ENCODE data around the gene RALGAPA1.

Gene RALGAPA1

GRCh38 chr14:35553808-35554207, 255.3 kb downstream of the RALGAPA1 start:
- Histone ChIP-seq H3K36me3 (ENCODE audit: control insufficient read depth, low read depth, low read length) (no peaks in the 10 kb centered on the region), H3K4me1 (ENCODE audit: control insufficient read depth, low read depth, low read length) (peaks cover 20% of the 10 kb centered on the region), H3K4me3 (ENCODE audit: low read length) (no peak overlapping the region), H3K27ac (ENCODE audit: low read length) (no peak overlapping the region), H3K27me3 (ENCODE audit: control insufficient read depth, insufficient read depth, low read length) (no peaks in the 10 kb centered on the region), H3K9ac (ENCODE audit: low read length) (no peak overlapping the region), H3K9me3 (ENCODE audit: control insufficient read depth, low read depth, low read length) (no peaks in the 10 kb centered on the region)

- Histone ChIP-seq H3K27ac (ENCODE audit: low read length) (no peak overlapping the region), H3K4me1 (ENCODE audit: control insufficient read depth, low read depth, low read length) (peaks cover 6% of the 10 kb centered on the region), H3K36me3 (ENCODE audit: control insufficient read depth, low read depth, low read length) (no peaks in the 10 kb centered on the region), H3K4me3 (ENCODE audit: low read length) (no peak overlapping the region), H3K9me3 (ENCODE audit: control insufficient read depth, low read depth, low read length) (no peaks in the 10 kb centered on the region), H3K9ac (ENCODE audit: low read length) (no peak overlapping the region), H3K27me3 (ENCODE audit: control insufficient read depth, insufficient read depth, low read length) (no peaks in the 10 kb centered on the region)
Measured at GRCh38 chr14:35551081-35551480, 258.0 kb downstream of the RALGAPA1 start.

GRCh38 chr14:35549551-35549950, 259.5 kb downstream of the RALGAPA1 start:
- Histone ChIP-seq H3K9me3 (ENCODE audit: control insufficient read depth, low read depth, low read length) (no peaks in the 10 kb centered on the region), H3K27me3 (ENCODE audit: control insufficient read depth, insufficient read depth, low read length) (no peaks in the 10 kb centered on the region), H3K36me3 (ENCODE audit: control insufficient read depth, low read depth, low read length) (no peaks in the 10 kb centered on the region), H3K4me1 (ENCODE audit: control insufficient read depth, low read depth, low read length) (peaks cover 6% of the 10 kb centered on the region), H3K9ac (ENCODE audit: low read length) (no peak overlapping the region), H3K27ac (ENCODE audit: low read length) (no peak overlapping the region), H3K4me3 (ENCODE audit: low read length) (no peak overlapping the region)

GRCh38 chr14:35543006-35543405, 266.1 kb downstream of the RALGAPA1 start:
- no peaks in the 10 kb centered on the region for H3K27me3 ChIP-seq (ENCODE audit: control insufficient read depth, insufficient read depth, low read length)
- H3K9me3 ChIP-seq (ENCODE audit: control insufficient read depth, low read depth, low read length): no peaks in the 10 kb centered on the region
- H3K36me3 ChIP-seq (ENCODE audit: control insufficient read depth, low read depth, low read length): no peaks in the 10 kb centered on the region
- H3K4me1 ChIP-seq (ENCODE audit: control insufficient read depth, low read depth, low read length): no peaks in the 10 kb centered on the region
- no peak overlapping the region for H3K9ac ChIP-seq (ENCODE audit: low read length)
- H3K27ac ChIP-seq (ENCODE audit: low read length): no peak overlapping the region
- no peak overlapping the region for H3K4me3 ChIP-seq (ENCODE audit: low read length)

- peaks cover 27% of the 10 kb centered on the region for H3K27me3 ChIP-seq (ENCODE audit: control insufficient read depth, insufficient read depth, low read length)
- H3K9me3 ChIP-seq (ENCODE audit: control insufficient read depth, low read depth, low read length): no peaks in the 10 kb centered on the region
- H3K36me3 ChIP-seq (ENCODE audit: control insufficient read depth, low read depth, low read length): no peaks in the 10 kb centered on the region
- H3K27ac ChIP-seq (ENCODE audit: low read length): no peak overlapping the region
- H3K9ac ChIP-seq (ENCODE audit: low read length): no peak overlapping the region
- no peak overlapping the region for H3K4me3 ChIP-seq (ENCODE audit: low read length)
- no peaks in the 10 kb centered on the region for H3K4me1 ChIP-seq (ENCODE audit: control insufficient read depth, low read depth, low read length)
Measured at GRCh38 chr14:35539969-35540368, 269.1 kb downstream of the RALGAPA1 start.

GRCh38 chr14:35535483-35536112, 273.5 kb downstream of the RALGAPA1 start:
- Histone ChIP-seq H3K4me3 (ENCODE audit: low read length) (peak overlapping the region; percentile 75), H3K4me1 (ENCODE audit: control insufficient read depth, low read depth, low read length) (peaks cover 4% of the 10 kb centered on the region), H3K9ac (ENCODE audit: low read length) (no peak overlapping the region), H3K9me3 (ENCODE audit: control insufficient read depth, low read depth, low read length) (no peaks in the 10 kb centered on the region), H3K36me3 (ENCODE audit: control insufficient read depth, low read depth, low read length) (no peaks in the 10 kb centered on the region), H3K27ac (ENCODE audit: low read length) (no peak overlapping the region), H3K27me3 (ENCODE audit: control insufficient read depth, insufficient read depth, low read length) (peaks cover 69% of the 10 kb centered on the region)

- Histone ChIP-seq H3K9me3 (ENCODE audit: control insufficient read depth, low read depth, low read length) (no peaks in the 10 kb centered on the region), H3K4me1 (ENCODE audit: control insufficient read depth, low read depth, low read length) (peaks cover 4% of the 10 kb centered on the region), H3K36me3 (ENCODE audit: control insufficient read depth, low read depth, low read length) (no peaks in the 10 kb centered on the region), H3K4me3 (ENCODE audit: low read length) (peak overlapping the region; percentile 75), H3K27ac (ENCODE audit: low read length) (no peak overlapping the region), H3K27me3 (ENCODE audit: control insufficient read depth, insufficient read depth, low read length) (peaks cover 75% of the 10 kb centered on the region), H3K9ac (ENCODE audit: low read length) (no peak overlapping the region)
Measured at GRCh38 chr14:35534873-35535482, 274.1 kb downstream of the RALGAPA1 start.

GRCh38 chr14:35534208-35534872, 274.8 kb downstream of the RALGAPA1 start:
- no peak overlapping the region for H3K9ac ChIP-seq (ENCODE audit: low read length)

GRCh38 chr14:35533357-35534207, 275.5 kb downstream of the RALGAPA1 start, which contains the start of gene INSM2:
Gene INSM2, plus strand, starts transcription at chr14:35534164. Its CDS starts 89 bp downstream, at chr14:35534253.
- H3K9me3 ChIP-seq (ENCODE audit: control insufficient read depth, low read depth, low read length): no peaks in the 10 kb centered on the region
- peaks cover 4% of the 10 kb centered on the region for H3K4me1 ChIP-seq (ENCODE audit: control insufficient read depth, low read depth, low read length)
- peaks cover 86% of the 10 kb centered on the region for H3K27me3 ChIP-seq (ENCODE audit: control insufficient read depth, insufficient read depth, low read length)
- no peak within 1 kb of the TSS for H3K27ac ChIP-seq (ENCODE audit: low read length)
- no peaks in the 10 kb centered on the region for H3K36me3 ChIP-seq (ENCODE audit: control insufficient read depth, low read depth, low read length)
- peak within 1 kb of the TSS; percentile 75 for H3K4me3 ChIP-seq (ENCODE audit: low read length)
- no peak within 1 kb of the TSS for H3K9ac ChIP-seq (ENCODE audit: low read length)

More at GRCh38 chr14:35534208-35534872, 274.8 kb downstream of the RALGAPA1 start:
- Histone ChIP-seq H3K36me3 (ENCODE audit: control insufficient read depth, low read depth, low read length) (no peaks in the 10 kb centered on the region), H3K4me3 (ENCODE audit: low read length) (peak overlapping the region; percentile 75), H3K27me3 (ENCODE audit: control insufficient read depth, insufficient read depth, low read length) (peaks cover 82% of the 10 kb centered on the region), H3K27ac (ENCODE audit: low read length) (no peak overlapping the region), H3K4me1 (ENCODE audit: control insufficient read depth, low read depth, low read length) (peaks cover 4% of the 10 kb centered on the region), H3K9me3 (ENCODE audit: control insufficient read depth, low read depth, low read length) (no peaks in the 10 kb centered on the region)

- Histone ChIP-seq H3K9me3 (ENCODE audit: control insufficient read depth, low read depth, low read length) (no peaks in the 10 kb centered on the region), H3K36me3 (ENCODE audit: control insufficient read depth, low read depth, low read length) (no peaks in the 10 kb centered on the region), H3K27me3 (ENCODE audit: control insufficient read depth, insufficient read depth, low read length) (peaks cover 86% of the 10 kb centered on the region), H3K4me3 (ENCODE audit: low read length) (peak overlapping the region; percentile 75), H3K27ac (ENCODE audit: low read length) (no peak overlapping the region), H3K4me1 (ENCODE audit: control insufficient read depth, low read depth, low read length) (peaks cover 4% of the 10 kb centered on the region), H3K9ac (ENCODE audit: low read length) (no peak overlapping the region)
Measured at GRCh38 chr14:35532783-35533356, 276.2 kb downstream of the RALGAPA1 start.
